ENCODE data around the gene MERTK. TPM values are rescaled to one million over a fixed set of nuclear protein-coding genes. Genes with fewer than 3 reads are reported as not detected.

The MERTK gene
- polyA plus RNA-seq, 1 of the 3 experiments (the other 2 are of a cell fraction), result 9.6 TPM

DNA sequence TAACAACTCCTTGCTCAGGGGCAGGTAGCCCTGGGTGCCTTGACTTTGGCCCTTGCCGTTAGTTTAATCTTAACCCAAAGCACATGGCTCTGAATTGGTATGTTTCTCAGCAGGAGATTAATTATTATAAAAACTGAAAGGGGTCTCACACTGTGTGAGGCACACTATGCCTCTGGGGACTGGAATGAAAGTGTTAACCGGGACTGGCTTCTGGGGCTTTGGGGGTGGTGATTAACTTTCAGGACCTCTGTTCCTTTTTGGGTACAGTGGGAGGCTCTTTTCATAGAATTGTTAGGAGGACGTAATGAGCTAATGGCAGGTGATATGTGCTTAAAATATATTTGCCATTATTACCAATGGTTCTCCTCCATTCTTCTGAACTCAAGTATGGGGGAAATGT, 5.1 kb downstream of the MERTK start:
- no peak overlapping the region for H3K4me2 ChIP-seq
- no peaks in the 10 kb centered on the region for H4K20me1 ChIP-seq (ENCODE audit: insufficient read depth)
- no peak for TF ChIP-seq FOSL2 (IDR thresholded peaks at IDR 0.05; ENCODE audit: borderline replicate concordance, low read depth)
- TF ChIP-seq, protein P1, sequence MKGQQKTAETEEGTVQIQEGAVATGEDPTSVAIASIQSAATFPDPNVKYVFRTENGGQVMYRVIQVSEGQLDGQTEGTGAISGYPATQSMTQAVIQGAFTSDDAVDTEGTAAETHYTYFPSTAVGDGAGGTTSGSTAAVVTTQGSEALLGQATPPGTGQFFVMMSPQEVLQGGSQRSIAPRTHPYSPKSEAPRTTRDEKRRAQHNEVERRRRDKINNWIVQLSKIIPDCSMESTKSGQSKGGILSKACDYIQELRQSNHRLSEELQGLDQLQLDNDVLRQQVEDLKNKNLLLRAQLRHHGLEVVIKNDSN (IDR thresholded peaks at IDR 0.05; ENCODE audit: borderline replicate concordance, low read depth), result no peak
- TF ChIP-seq YY1 (IDR thresholded peaks at IDR 0.05; ENCODE audit: low read depth), result no peak
- TF ChIP-seq MXI1 (IDR thresholded peaks at IDR 0.05; ENCODE audit: low read depth, low read length), result no peak
- no peak for TF ChIP-seq SIN3A (IDR thresholded peaks at IDR 0.05; ENCODE audit: borderline replicate concordance, low read depth, low read length)
- TF ChIP-seq NRF1 (IDR thresholded peaks at IDR 0.05; ENCODE audit: low read depth, low read length), result no peak
- TF ChIP-seq EZH2phosphoT487 (IDR thresholded peaks at IDR 0.05; ENCODE audit: borderline replicate concordance, low read depth), result no peak
- no peak for TF ChIP-seq POLR2AphosphoS5 (IDR thresholded peaks at IDR 0.05; ENCODE audit: low read depth, low read length)
- TF ChIP-seq EP300 (IDR thresholded peaks at IDR 0.05; ENCODE audit: borderline replicate concordance in 1 of 2, low read depth in 1 of 2, low read length in 1 of 2), result no peak
- TF ChIP-seq FOXJ3 (CRISPR knock-in tag; IDR thresholded peaks at IDR 0.05), result no peak
- TF ChIP-seq CHD2 (IDR thresholded peaks at IDR 0.05; ENCODE audit: low read length, partially characterized antibody), result no peak
- no peak for TF ChIP-seq GATA2 (CRISPR knock-in tag; IDR thresholded peaks at IDR 0.05)
- TF ChIP-seq SMC3 (IDR thresholded peaks at IDR 0.05; ENCODE audit: low read depth, low read length), result no peak
- TF ChIP-seq, protein P2, sequence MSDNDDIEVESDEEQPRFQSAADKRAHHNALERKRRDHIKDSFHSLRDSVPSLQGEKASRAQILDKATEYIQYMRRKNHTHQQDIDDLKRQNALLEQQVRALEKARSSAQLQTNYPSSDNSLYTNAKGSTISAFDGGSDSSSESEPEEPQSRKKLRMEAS (IDR thresholded peaks at IDR 0.05; ENCODE audit: low read depth), result no peak
- TF ChIP-seq GABPA (IDR thresholded peaks at IDR 0.05; ENCODE audit: low read depth), result no peak
- TF ChIP-seq, protein P3, sequence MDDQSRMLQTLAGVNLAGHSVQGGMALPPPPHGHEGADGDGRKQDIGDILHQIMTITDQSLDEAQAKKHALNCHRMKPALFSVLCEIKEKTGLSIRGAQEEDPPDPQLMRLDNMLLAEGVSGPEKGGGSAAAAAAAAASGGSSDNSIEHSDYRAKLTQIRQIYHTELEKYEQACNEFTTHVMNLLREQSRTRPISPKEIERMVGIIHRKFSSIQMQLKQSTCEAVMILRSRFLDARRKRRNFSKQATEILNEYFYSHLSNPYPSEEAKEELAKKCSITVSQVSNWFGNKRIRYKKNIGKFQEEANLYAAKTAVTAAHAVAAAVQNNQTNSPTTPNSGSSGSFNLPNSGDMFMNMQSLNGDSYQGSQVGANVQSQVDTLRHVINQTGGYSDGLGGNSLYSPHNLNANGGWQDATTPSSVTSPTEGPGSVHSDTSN (IDR thresholded peaks at IDR 0.05), result no peak
- TF ChIP-seq JUND (IDR thresholded peaks at IDR 0.05), result no peak
- no peak for TF ChIP-seq NFIC (IDR thresholded peaks at IDR 0.05; ENCODE audit: borderline replicate concordance)
- H3K9me2 ChIP-seq, result no peaks in the 10 kb centered on the region
- H3K9ac ChIP-seq, result no peak overlapping the region
- H3K4me3 ChIP-seq (ENCODE audit: low read depth in 2 of 2, low read length in 1 of 2), result no peak overlapping the region
- ChIA-PET CTCF (interaction anchor here (1.2 to 5.4 kb wide), 3 partner anchors 16 to 147 kb away, joined by 4 to 72 read pairs (median 5); partner anchors contain the start of gene TMEM87B), POLR2A (no interaction called here)
- no peak overlapping the region for H3K27ac ChIP-seq (ENCODE audit: low read depth in 2 of 2, low read length in 1 of 2)
- no peaks in the 10 kb centered on the region for H3K79me2 ChIP-seq (ENCODE audit: insufficient read depth)
- no peaks in the 10 kb centered on the region; the same call in 1 of the 2 replicates for H3K27me3 ChIP-seq (ENCODE audit: insufficient read depth)
- DNase-seq, result no peak
- 84% methylated on average over 3 of the region's 3 CpGs for WGBS (ENCODE audit: low lambda C conversion rate)
- H3K36me3 ChIP-seq (replicated peaks in 1 of 2; ENCODE audit: control insufficient read depth in 1 of 2, insufficient read depth in 2 of 2, low read length in 1 of 2), result no peaks in the 10 kb centered on the region
- no peak overlapping the region for H2AFZ ChIP-seq (ENCODE audit: low read depth)
- H3K4me1 ChIP-seq (ENCODE audit: control insufficient read depth in 1 of 2, insufficient read depth in 2 of 2, low read depth in 1 of 2, low read length in 1 of 2), result peaks cover 1 to 19% of the 10 kb centered on the region in 2 experiments; a peak in 2 of 4 replicates
- H3K9me3 ChIP-seq, result no peaks in the 10 kb centered on the region
- peaks cover 8% of the 10 kb centered on the region for H3F3A ChIP-seq (replicated peaks; ENCODE audit: insufficient read depth)

Data from SK-N-SH (cell line).